Omental fat pad (tissue), 4 donors: Measurements from ENCODE around the gene DNAH1. TPM values are rescaled to one million over a fixed set of nuclear protein-coding genes. Genes with fewer than 3 reads are reported as not detected.

Experiments
- ATAC-seq: fragments of 150-250 bp; one replicate; pipeline ENCODE4 v1.9.1; 2016; ENCODE audit warnings: mild to moderate bottlenecking, moderate library complexity; ENCODE audit not compliant: low FRiP score
- DNase-seq: peaks from one replicate; pipeline ENCODE4 v3.0.0-alpha.2; 2019; ENCODE audit warnings: low spot score
- total RNA-seq, 4 donors: library from RNA; depleted of rRNA; stranded (reverse); fragments of >200 nt; gene quantifications; one replicate each; pipeline ENCODE4 v1.1.0, GENCODE V29; 2016
- TF ChIP-seq, protein P1 (sequence below), 3 donors: fragments of 450-650 bp; IDR thresholded peaks; one replicate each; pipeline ENCODE4 v1.5.1; 2016 to 2017; ENCODE audit warnings: antibody characterized with exemption in 3 of 3, mild to moderate bottlenecking in 3 of 3, moderate library complexity in 2 of 3

The DNAH1 gene
- total RNA-seq, 4 donors from 2014 or later: 6.7 to 24.9 (median 14.1) TPM

DNA sequence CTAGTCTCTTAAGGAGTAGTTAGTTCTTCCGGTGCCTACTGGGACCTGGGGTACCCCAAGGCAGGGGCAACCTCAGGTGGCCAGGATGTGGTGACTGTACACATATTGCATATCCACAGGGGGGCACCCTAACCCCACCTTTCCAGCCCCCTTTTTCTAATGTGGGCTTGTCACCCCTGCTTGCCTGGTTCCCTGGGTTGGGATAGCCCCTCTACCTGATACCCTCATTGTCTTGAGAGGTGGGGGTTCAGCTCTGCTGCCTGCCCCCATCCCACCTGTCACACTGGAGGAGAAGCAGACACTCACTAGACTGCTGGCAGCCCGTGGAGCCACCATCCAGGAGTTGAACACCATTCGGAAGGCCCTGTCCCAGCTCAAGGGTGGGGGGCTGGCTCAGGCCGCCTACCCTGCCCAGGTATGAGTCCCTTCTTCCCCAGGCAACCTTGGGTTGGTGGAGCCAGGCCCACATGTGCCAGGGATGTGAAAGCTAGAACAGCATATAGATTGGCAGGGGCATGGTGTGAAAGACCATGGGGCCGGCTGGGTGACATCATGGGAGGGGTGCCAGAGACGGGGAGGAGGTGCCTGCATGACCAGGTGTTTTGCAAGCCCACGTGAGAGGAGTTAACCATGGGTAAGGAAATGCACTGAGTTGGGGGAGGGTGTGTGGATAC, 24.5 kb upstream of the DNAH1 start:
- TF ChIP-seq, protein P1, sequence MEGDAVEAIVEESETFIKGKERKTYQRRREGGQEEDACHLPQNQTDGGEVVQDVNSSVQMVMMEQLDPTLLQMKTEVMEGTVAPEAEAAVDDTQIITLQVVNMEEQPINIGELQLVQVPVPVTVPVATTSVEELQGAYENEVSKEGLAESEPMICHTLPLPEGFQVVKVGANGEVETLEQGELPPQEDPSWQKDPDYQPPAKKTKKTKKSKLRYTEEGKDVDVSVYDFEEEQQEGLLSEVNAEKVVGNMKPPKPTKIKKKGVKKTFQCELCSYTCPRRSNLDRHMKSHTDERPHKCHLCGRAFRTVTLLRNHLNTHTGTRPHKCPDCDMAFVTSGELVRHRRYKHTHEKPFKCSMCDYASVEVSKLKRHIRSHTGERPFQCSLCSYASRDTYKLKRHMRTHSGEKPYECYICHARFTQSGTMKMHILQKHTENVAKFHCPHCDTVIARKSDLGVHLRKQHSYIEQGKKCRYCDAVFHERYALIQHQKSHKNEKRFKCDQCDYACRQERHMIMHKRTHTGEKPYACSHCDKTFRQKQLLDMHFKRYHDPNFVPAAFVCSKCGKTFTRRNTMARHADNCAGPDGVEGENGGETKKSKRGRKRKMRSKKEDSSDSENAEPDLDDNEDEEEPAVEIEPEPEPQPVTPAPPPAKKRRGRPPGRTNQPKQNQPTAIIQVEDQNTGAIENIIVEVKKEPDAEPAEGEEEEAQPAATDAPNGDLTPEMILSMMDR (IDR thresholded peaks at IDR 0.05): no peak
- DNase-seq (no peak), ATAC-seq (no peak)

DNA sequence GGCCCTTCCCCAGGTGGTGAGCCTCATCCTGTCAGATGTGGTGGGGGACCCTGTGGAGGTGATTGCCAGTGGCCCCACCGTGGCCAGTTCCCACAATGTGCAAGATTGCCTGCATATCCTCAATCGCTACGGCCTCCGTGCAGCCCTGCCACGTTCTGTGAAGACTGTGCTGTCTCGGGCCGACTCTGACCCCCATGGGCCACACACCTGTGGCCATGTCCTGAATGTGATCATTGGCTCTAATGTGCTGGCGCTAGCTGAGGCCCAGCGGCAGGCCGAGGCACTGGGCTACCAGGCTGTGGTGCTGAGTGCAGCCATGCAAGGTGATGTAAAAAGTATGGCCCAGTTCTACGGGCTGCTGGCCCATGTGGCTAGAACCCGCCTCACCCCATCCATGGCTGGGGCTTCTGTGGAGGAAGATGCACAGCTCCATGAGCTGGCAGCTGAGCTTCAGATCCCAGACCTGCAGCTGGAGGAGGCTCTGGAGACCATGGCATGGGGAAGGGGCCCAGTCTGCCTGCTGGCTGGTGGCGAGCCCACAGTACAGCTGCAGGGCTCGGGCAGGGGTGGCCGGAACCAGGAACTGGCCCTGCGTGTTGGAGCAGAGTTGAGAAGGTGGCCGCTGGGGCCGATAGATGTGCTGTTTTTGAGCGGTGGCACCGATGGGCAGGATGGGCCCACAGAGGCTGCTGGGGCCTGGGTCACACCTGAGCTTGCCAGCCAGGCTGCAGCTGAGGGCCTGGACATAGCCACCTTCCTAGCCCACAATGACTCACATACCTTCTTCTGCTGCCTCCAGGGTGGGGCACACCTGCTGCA, 23.7 kb upstream of the DNAH1 start:
- DNase-seq (no peak), ATAC-seq (no peak)
- TF ChIP-seq, protein P1 (IDR thresholded peaks at IDR 0.05): no peak

DNA sequence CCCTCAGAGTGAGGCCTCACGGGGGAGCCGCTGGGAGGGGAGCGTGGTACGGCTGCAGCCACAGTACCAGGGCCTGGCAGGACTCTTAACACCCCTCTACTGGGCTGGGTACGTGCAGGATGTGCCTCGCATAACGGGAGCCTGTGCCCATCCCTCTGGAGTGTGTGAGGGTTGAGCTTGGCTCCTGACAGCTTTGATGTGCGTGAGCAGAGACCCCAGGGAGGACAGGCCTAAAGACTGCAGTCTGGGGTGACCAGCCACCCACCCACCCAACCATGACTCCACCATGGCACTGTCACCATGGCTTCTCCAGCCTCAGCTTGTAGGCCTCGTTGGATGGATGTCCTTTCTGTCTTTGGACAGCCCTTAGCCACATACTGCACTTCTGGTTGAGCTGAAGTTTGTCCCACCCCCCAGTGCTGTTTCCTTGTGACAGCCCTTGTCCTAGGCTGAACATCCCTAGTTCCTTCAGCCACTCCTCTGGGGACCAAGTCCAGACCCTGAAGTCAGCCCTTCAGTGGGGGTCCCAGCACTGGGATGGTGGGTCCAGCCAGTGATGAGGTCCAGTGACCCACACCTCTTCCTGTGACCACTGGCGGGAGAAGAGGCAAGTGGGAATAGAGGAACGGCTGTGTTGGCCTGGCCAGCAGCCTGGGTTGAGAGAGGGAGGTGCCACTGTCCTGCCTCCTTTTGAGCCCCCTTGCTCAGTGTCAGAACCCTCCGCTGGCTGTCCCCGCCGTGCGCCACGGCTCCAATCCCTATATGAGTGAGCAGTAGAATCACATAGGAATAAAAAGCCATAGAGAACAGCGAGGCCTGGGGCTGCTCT, 22.4 kb upstream of the DNAH1 start:
- ATAC-seq (no peak), DNase-seq (no peak)
- TF ChIP-seq, protein P1 (IDR thresholded peaks at IDR 0.05): no peak

DNA sequence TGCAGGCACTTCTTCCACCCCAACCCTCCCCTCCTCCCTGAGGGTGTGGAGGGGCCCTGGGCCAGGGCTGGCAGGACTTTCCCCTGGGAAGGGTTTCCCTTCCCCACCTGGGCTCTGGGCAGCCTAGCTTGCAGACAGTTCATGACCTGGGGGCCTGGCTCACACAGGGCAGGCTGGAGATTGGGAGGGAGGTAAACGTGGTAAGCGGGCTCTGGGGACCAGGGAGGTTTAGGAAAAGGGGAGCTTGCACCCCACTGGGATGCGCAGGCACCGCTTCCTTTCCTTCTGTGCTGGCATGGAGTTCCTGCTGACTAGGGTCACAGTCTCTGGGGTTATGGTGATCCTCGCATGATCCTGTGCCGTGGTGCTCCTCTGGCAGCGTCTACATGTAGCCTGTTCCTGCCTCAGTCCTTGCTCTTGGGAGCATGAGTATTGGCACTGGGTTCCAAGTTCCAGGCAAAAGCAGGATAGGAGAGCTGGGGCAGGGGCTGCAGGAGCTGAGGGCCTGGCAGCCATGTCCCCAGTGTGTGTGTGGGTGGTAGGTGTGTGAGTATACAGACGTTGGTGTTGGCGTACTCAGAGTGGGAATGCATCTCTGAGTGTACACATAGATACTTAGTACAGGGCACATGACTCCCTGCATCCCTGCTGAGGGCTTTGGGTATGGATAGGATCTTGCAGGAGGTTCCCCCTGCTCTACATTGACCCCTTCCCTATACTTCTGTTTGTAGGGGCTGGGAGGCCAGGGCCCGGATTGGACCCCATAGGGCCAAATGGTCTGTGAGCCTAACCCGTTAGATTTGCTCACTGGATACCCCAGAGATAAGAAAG, 21.6 kb upstream of the DNAH1 start:
- ATAC-seq: no peak
- no peak for DNase-seq
- TF ChIP-seq, protein P1 (IDR thresholded peaks at IDR 0.05): no peak

GRCh38 chr3:52295671-52296208, 20.4 kb upstream of the DNAH1 start:
- DNase-seq (no peak), ATAC-seq (no peak)
- TF ChIP-seq, protein P1 (IDR thresholded peaks at IDR 0.05): no peak
